Fibroblast of lung (primary cell): ENCODE measurements around the gene CA5A. TPM values are rescaled to one million over a fixed set of nuclear protein-coding genes. Genes with fewer than 3 reads are reported as not detected.
"Not testable (repeated sequence)": the region's sequence is repeated elsewhere in the genome, so short reads cannot be mapped to it uniquely, and the experiment has no call there.

Source experiments
- DNase-seq, 2 donors: peaks; one replicate each; pipeline versions ENCODE4 v3.0.0 to v3.0.0-alpha.2; 2010; ENCODE audit warnings: low read depth in 2 of 2
- H2AFZ ChIP-seq: 2 replicates; pipeline ENCODE4 v1.5.1; 2012; ENCODE audit warnings: low read length, control low read depth, inconsistent platforms
- H3K27ac ChIP-seq: 2 replicates; pipeline ENCODE4 v1.5.1; 2011; ENCODE audit warnings: low read length, control low read depth; ENCODE audit not compliant: insufficient read depth
- H3K27me3 ChIP-seq: 2 replicates; pipeline ENCODE4 v1.5.1; 2011; ENCODE audit warnings: mild to moderate bottlenecking, low read length; ENCODE audit not compliant: control insufficient read depth, insufficient read depth
- H3K36me3 ChIP-seq: 2 replicates; pipeline ENCODE4 v1.5.1; 2011; ENCODE audit warnings: low read length; ENCODE audit not compliant: control insufficient read depth, insufficient read depth
- H3K4me1 ChIP-seq: 2 replicates; pipeline ENCODE4 v1.5.1; 2011; ENCODE audit warnings: low read length; ENCODE audit not compliant: control insufficient read depth, insufficient read depth; ENCODE audit errors: extremely low read depth
- H3K4me2 ChIP-seq: 2 replicates; pipeline ENCODE4 v1.5.1; 2011; ENCODE audit warnings: low read length, control low read depth; ENCODE audit not compliant: insufficient read depth; ENCODE audit errors: extremely low read depth
- H3K4me3 ChIP-seq, 4 experiments: fragments of 200-600 bp in 1 of 4; sonication (generic) in 1 of 4; replicated peaks in 1 of 4; 2 replicates each; pipeline ENCODE4 v1.5.1; 2011 to 2016; ENCODE audit warnings: low read length in 4 of 4, low read depth in 3 of 4, mild to moderate bottlenecking in 3 of 4, control low read depth in 2 of 4, inconsistent platforms in 1 of 4, mixed read lengths in 1 of 4; ENCODE audit not compliant: insufficient read depth in 1 of 4; ENCODE audit errors: control extremely low read depth in 1 of 4
- H3K79me2 ChIP-seq: 2 replicates; pipeline ENCODE4 v1.5.1; 2012; ENCODE audit warnings: mild to moderate bottlenecking, low read length, inconsistent platforms; ENCODE audit not compliant: control insufficient read depth, insufficient read depth
- H3K9ac ChIP-seq: 2 replicates; pipeline ENCODE4 v1.5.1; 2011; ENCODE audit warnings: mild to moderate bottlenecking, low read length, control low read depth; ENCODE audit not compliant: insufficient read depth
- H3K9me3 ChIP-seq: 2 replicates; pipeline ENCODE4 v1.5.1; 2012; ENCODE audit warnings: low read depth, low read length; ENCODE audit not compliant: control insufficient read depth, insufficient read depth
- H4K20me1 ChIP-seq: 2 replicates; pipeline ENCODE4 v1.5.1; 2011; ENCODE audit warnings: low read length; ENCODE audit not compliant: control insufficient read depth, insufficient read depth; ENCODE audit errors: extremely low read depth
- CTCF ChIP-seq, 2 donors: IDR thresholded peaks in 1 of 2; conservative IDR thresholded peaks in 1 of 2; 1 replicate in 1 of 2; 2 replicates in 1 of 2; pipeline ENCODE4 v1.5.1; 2011 to 2012; ENCODE audit warnings: low read length in 2 of 2, control low read depth in 1 of 2, inconsistent platforms in 1 of 2, low read depth in 1 of 2, mild to moderate bottlenecking in 1 of 2
- EZH2 ChIP-seq: IDR thresholded peaks from 2 replicates; pipeline ENCODE4 v1.5.1; 2012; ENCODE audit warnings: low read length, control low read depth, mild to moderate bottlenecking; ENCODE audit errors: missing control alignments
- polyA plus RNA-seq, 2 donors: library from polyadenylated mRNA; depleted of rRNA in 1 of 2; stranded (reverse) in 1 of 2; unstranded in 1 of 2; fragments of >200 nt; gene quantifications; 2 replicates each; pipeline ENCODE4 v1.2.1, GENCODE V29; 2011 to 2012; ENCODE audit warnings: missing spikeins in 1 of 2
- total RNA-seq: library from RNA; depleted of rRNA; stranded (reverse); fragments of >200 nt; gene quantifications from 2 replicates; pipeline ENCODE4 v1.2.1, GENCODE V29; 2014

The CA5A gene
- total and polyA plus RNA-seq, 2 donors (not counting 1 experiment from before 2014, with no cell fraction given) = not detected

GRCh38 chr16:87942680-87943079 lies 6.4 kb upstream of the CA5A start:
- no peaks in the 10 kb centered on the region for H3K27me3 ChIP-seq
- no peaks in the 10 kb centered on the region for H3K9me3 ChIP-seq
- no peak overlapping the region for H2AFZ ChIP-seq
- no peak for TF ChIP-seq EZH2
- no peak for TF ChIP-seq CTCF (conservative IDR thresholded peaks at IDR 0.05 in 1 of 2, IDR thresholded peaks at IDR 0.05 in 1 of 2; ENCODE audit: low read depth in 1 of 2, low read length in 2 of 2)
- H3K9ac ChIP-seq = no peak overlapping the region
- no peaks in the 10 kb centered on the region for H3K79me2 ChIP-seq
- H3K36me3 ChIP-seq = no peaks in the 10 kb centered on the region
- DNase-seq = no peak
- H4K20me1 ChIP-seq = no peaks in the 10 kb centered on the region
- H3K4me2 ChIP-seq = no peak overlapping the region
- no peak overlapping the region for H3K4me3 ChIP-seq
- H3K27ac ChIP-seq = no peak overlapping the region
- no peaks in the 10 kb centered on the region for H3K4me1 ChIP-seq

- no peak overlapping the region for H2AFZ ChIP-seq
- H3K79me2 ChIP-seq = no peaks in the 10 kb centered on the region
- no peak for DNase-seq
- H3K9ac ChIP-seq = no peak overlapping the region
- TF ChIP-seq CTCF (conservative IDR thresholded peaks at IDR 0.05 in 1 of 2, IDR thresholded peaks at IDR 0.05 in 1 of 2; ENCODE audit: low read depth in 1 of 2, low read length in 2 of 2) = no peak
- TF ChIP-seq EZH2 = no peak
- H3K9me3 ChIP-seq = no peaks in the 10 kb centered on the region
- no peak overlapping the region for H3K27ac ChIP-seq
- H3K4me1 ChIP-seq = no peaks in the 10 kb centered on the region
- H4K20me1 ChIP-seq = no peaks in the 10 kb centered on the region
- H3K27me3 ChIP-seq = no peaks in the 10 kb centered on the region
- H3K36me3 ChIP-seq = no peaks in the 10 kb centered on the region
- no peak overlapping the region for H3K4me2 ChIP-seq
- H3K4me3 ChIP-seq = no peak overlapping the region
Observed at GRCh38 chr16:87939562-87940423, 3.5 kb upstream of the CA5A start.

GRCh38 chr16:87938412-87938949 lies 2.2 kb upstream of the CA5A start:
- Histone ChIP-seq H3K9me3 (no peaks in the 10 kb centered on the region), H4K20me1 (no peaks in the 10 kb centered on the region), H3K4me1 (no peaks in the 10 kb centered on the region), H2AFZ (no peak overlapping the region), H3K9ac (no peak overlapping the region), H3K27ac (no peak overlapping the region), H3K4me3 (no peak overlapping the region), H3K4me2 (no peak overlapping the region), H3K27me3 (no peaks in the 10 kb centered on the region), H3K36me3 (no peaks in the 10 kb centered on the region), H3K79me2 (no peaks in the 10 kb centered on the region)
- TF ChIP-seq EZH2 (no peak), CTCF (conservative IDR thresholded peaks at IDR 0.05 in 1 of 2, IDR thresholded peaks at IDR 0.05 in 1 of 2; ENCODE audit: low read depth in 1 of 2, low read length in 2 of 2) (no peak)
- DNase-seq = no peak

DNA sequence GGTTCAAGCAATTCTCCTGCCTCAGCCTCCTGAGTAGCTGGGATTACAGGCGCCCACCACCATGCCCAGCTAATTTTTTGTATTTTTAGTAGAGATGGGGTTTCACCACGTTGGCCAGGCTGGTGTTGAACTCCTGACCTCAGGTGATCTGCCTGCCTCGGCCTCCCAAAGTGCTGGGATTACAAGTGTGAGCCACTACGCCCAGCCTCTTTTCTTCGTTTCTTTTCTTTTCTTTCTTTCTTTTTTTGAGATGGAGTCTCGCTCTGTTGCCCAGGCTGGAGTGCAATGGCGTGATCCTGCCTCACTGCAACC lies 858 bp upstream of the CA5A start:
- not testable (repeated sequence) for H3K36me3 ChIP-seq, DNase-seq, H3K4me3 ChIP-seq, H2AFZ ChIP-seq, H3K4me2 ChIP-seq, H3K79me2 ChIP-seq, H3K27me3 ChIP-seq, H3K27ac ChIP-seq, H4K20me1 ChIP-seq, H3K9ac ChIP-seq, H3K4me1 ChIP-seq, H3K9me3 ChIP-seq
